ENCODE measurements around the gene MORN1.

The MORN1 gene

GRCh38 chr1:2304282-2304681, 87.1 kb downstream of the MORN1 start:
- DNase-seq (ENCODE audit: low read depth): no peak

DNA sequence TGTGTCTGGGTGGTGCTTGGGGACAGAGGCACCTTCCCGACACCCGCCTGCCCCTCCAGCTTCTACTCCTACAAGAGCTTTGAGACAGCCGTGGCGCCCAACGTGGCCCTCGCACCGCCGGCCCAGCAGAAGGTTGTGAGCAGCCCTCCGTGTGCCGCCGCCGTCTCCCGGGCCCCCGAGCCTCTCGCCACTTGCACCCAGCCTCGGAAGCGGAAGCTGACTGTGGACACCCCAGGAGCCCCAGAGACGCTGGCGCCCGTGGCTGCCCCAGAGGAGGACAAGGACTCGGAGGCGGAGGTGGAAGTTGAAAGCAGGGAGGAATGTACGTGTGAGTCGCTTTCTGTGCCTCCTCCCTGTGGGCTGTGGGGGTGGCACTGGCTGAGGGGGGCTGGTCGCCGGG, 87.6 kb downstream of the MORN1 start:
- no peak for DNase-seq (ENCODE audit: low read depth)

- DNase-seq (ENCODE audit: low read depth): no peak
Observed at GRCh38 chr1:2303016-2303775, 88.2 kb downstream of the MORN1 start.

DNA sequence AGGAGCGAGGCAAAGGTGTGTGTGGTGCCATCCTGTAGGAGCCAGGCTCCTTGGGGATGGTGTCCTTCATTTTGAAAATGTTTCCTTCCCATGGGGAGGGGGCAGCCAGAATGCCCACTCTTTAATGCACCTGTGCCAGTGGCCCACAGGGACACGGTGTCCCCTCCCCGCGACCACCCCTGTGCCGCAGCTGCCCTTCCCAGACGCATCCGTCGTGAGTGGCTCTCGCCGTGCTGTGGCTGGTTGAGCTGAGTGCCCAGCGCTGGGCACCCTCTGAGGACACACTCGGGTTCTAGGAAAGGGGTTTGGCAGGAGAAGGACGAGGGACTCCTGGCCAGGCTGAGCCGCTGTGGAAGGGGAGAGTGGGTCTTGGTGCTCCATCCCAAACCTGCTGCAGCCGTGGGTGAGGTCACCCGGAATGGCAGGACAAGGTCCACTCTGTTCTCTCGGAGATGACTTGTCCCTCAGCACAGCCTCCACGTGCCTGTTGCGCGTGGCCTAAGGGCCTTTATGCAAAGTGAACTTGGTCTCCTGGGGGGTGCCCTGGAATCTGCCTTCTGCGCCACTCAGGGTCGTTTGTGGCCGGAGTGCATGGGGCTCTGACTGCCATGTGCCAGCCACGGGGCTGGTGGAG, 88.9 kb downstream of the MORN1 start:
- DNase-seq (ENCODE audit: low read depth): no peak

DNA sequence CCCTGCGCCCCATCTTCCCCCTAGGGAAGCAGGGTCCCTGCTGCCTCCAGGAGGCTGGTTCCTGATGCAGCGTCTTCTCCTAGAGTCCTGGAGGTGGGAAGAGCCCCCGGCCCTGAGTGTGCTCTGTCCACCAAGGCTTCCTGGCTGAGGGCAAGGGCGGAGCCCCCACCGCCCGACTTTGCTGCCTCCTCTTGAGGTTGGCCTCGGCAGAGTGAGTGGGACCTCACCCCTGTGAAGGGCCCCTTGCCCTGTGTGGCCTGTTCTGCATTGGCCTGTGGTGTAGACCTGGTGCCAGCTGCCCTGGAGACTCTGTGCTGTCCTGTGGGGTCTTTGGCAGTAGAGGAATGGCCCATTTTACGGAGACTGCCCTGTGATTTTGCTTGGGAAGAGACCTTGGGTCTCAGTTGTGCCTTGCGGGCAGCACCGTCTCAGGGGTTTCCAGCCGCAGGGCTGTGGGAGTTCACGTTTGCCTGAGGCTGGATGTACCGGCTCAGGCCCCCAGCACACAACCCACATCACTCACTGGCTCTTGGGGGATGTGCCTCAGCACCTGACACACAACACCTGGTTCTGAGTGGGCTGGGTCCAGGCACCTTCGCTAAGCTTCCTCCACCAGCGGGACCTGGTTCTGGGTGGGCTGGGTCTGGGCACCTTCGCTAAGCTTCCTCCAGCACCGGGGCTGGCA, 89.6 kb downstream of the MORN1 start:
- DNase-seq (ENCODE audit: low read depth): no peak

DNA sequence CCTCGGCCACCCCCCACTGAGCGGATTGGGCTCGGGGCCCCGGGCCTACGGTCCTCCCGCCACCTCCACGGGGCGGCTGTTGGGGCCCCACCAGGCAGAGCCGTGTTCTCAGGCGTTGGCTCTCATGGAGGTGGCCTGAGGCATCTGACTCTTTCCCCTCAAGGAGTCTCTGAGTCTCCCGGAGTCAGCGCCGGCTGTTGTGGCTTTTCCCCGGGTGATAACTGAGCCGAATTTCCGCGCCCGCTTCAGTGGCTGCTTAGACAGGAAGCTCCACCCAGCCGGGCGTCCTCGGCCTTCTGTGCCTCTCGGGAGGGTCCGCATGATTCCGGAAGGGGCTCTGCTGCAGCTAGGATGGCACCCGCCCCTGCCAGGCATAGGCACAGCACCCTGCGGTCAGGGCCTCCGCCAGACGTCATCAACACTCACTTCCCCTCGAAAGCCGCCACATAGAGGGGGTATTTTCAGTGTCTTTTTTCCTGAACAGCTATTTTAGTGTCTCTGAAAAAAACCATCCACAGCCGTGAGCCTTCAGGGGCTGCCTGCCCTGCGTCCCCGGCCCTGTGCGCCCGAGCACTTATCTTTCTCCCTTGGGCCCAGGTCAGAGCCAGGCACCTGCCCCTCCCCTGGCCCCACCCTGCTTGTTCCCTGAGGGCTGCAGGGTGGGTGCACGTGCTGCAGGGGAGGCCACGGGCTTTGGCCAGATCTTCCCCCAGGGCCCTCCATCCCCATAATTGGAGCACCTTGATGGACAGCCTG, 90.3 kb downstream of the MORN1 start:
- DNase-seq (ENCODE audit: low read depth): peak; percentile 45

GRCh38 chr1:2300004-2300771, 91.2 kb downstream of the MORN1 start:
- peak; percentile 15 for DNase-seq (ENCODE audit: low read depth)

DNA sequence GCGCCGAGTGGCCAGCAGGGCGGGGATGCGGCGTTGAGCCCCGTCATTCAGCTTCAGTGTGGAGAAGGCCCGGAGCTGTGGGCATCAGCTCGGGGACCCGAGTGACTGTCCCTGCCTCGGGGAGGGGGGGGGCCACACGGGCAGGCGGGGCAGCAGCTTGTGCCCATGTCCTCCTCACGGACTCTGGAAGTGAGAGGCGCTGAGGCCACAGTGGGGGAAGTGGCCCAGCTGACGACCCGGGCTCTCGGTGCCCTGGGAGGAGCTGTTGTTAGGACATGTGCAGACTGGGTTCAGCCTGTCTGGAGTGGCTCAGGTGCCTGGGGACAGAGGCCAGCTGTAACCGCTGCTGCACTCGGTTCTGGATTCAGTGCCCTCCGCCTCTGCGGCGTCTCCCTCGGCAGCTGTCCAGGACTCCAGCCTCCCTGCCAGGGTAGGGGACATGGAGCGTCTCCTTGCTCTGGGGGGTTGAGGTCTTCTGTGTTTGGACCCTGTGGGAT, 92.2 kb downstream of the MORN1 start:
- no peak for DNase-seq (ENCODE audit: low read depth)

- DNase-seq (ENCODE audit: low read depth): no peak
Observed at GRCh38 chr1:2298685-2299084, 92.7 kb downstream of the MORN1 start.

DNA sequence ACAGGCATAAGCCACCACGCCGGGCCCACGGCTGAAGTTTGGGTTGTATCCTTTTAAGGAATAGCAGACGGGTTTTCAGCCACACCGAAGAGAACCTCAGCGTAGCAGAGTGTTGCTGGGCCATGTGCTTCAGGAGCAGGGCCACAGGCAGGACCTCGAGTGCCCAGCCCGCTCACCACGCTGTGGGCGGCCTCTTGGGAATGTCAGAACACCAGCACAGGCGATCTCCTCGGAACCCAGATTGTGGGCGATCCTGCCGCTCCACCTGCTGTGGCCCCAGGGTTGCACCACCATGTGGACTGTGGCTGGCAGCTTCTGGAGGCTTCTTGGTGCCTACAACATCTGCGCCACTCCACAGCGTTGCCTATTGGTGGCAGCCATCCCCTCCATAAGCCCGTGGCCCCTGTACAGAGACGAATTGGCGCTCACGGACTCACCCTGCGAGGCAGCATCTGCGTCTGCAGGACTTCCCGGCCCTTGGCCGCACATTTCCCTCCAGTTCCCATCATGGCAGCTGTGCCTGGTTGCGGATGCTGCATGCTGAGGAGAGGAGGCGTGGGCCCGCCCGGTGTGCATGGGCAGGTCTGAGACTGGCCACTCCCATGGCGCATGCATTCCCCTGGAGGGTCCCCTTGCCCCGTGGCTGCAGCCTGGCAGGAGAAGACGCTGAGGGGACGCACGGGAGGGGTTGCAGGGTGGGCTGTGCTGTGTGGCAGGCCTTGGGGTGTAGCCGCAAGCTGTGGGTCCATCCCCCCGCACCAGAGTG, 93.9 kb downstream of the MORN1 start:
- no peak for DNase-seq (ENCODE audit: low read depth)

DNA sequence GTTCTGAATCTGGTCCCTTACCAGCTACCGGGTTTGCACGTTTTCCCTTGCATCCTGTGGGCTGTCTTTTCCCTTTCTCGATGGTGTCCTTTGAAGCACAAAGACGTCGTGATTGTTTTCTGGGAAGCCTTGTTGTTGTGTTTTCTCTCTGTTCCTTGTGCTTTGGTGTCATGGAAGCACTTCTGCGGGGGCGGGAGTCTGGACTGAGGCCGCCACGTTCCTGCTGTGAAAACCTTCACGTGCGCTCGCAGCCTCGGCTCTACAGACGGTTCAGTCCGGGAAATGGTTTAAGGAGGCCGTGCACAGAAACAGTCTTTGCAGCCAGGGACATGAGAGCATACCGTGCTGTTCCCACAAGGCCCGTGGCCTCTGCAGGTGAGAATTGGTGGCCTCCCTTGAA, 94.7 kb downstream of the MORN1 start:
- no peak for DNase-seq (ENCODE audit: low read depth)

DNA sequence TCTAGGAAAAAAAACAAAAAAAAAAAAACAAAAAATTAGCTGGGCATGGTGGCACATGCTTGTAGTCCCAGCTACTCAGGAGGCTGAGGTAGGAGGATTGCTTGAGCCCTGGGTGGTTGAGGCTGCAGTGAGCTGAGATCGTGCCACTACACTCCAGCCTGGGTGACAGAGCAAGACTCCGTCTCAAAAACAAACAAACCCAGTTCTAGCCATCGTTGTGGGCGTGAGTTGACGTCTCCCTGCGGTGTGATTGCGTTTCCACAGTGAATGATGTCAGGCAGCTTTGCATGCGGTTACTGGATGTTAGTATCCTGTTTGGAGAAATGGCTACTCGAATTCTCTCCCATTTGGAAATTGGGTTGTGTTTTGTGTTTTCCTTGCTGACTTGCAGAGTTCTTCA, 95.1 kb downstream of the MORN1 start:
- peak; percentile 40 for DNase-seq (ENCODE audit: low read depth)

- no peak for DNase-seq (ENCODE audit: low read depth)
Observed at GRCh38 chr1:2295526-2295925, 95.8 kb downstream of the MORN1 start.

DNA sequence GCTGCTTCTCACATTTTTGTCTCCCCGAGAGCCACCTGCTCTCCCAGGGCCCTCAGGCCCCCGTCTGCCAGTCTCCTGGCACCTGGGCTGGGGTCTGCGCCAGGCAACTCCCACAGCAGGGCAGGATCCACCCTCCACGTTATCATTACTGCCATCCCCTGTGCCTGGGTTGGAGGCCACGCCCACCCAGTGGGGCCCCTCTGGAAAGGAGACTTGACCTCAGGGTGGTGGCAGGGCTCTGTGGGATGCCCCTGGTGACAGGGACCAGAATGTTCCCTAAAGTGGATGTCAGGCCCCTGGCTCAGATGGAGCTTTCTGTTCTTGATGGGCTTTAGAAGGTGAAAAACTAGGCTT, 96.7 kb downstream of the MORN1 start:
- DNase-seq (ENCODE audit: low read depth): no peak

GRCh38 chr1:2294033-2294724, 97.2 kb downstream of the MORN1 start:
- no peak for DNase-seq (ENCODE audit: low read depth)

GRCh38 chr1:2292725-2293450, 98.5 kb downstream of the MORN1 start:
- no peak for DNase-seq (ENCODE audit: low read depth)

GRCh38 chr1:2291577-2291976, 99.8 kb downstream of the MORN1 start:
- no peak for DNase-seq (ENCODE audit: low read depth)

GRCh38 chr1:2290595-2291510, 100.5 kb downstream of the MORN1 start:
- peak; percentile 98 for DNase-seq (ENCODE audit: low read depth)
